Sigmoid colon (tissue), 7 donors: Measurements from ENCODE around the gene PDS5B. TPM values are rescaled to one million over a fixed set of nuclear protein-coding genes. Genes with fewer than 3 reads are reported as not detected.

Experiments used
- DNase-seq: peaks from one replicate; pipeline ENCODE4 v3.0.0-alpha.2; 2019
- H3K27ac ChIP-seq, 4 donors: fragments of 200-600 bp; sonication (generic); one replicate each; pipeline ENCODE4 v1.5.1; 2016 to 2019; ENCODE audit warnings: mild to moderate bottlenecking in 1 of 4
- H3K27me3 ChIP-seq, 3 donors: fragments of 200-600 bp; sonication (generic); one replicate each; pipeline ENCODE4 v1.5.1; 2019; ENCODE audit warnings: mild to moderate bottlenecking in 1 of 3
- H3K36me3 ChIP-seq, 4 donors: fragments of 200-600 bp; sonication (generic); one replicate each; pipeline ENCODE4 v1.5.1; 2016 to 2019
- H3K4me1 ChIP-seq, 4 donors: fragments of 200-600 bp; sonication (generic); one replicate each; pipeline ENCODE4 v1.5.1; 2017 to 2019
- H3K4me3 ChIP-seq, 4 donors: fragments of 200-600 bp; sonication (generic); one replicate each; pipeline ENCODE4 v1.5.1; 2017 to 2019; ENCODE audit warnings: mild to moderate bottlenecking in 2 of 4, moderate library complexity in 1 of 4
- H3K9me3 ChIP-seq, 4 donors: fragments of 200-600 bp in 3 of 4; sonication (generic) in 3 of 4; one replicate each; pipeline versions ENCODE4 v1.5.1 to v1.6.1; 2013 to 2019
- EP300 ChIP-seq, 4 donors: sonication (generic); formaldehyde crosslinking; IDR thresholded peaks; one replicate each; pipeline ENCODE4 v1.6.1; 2017; ENCODE audit warnings: antibody characterized with exemption in 4 of 4
- POLR2A ChIP-seq, 2 donors: fragments of 450-650 bp; IDR thresholded peaks; one replicate each; pipeline ENCODE4 v1.6.1; 2016; ENCODE audit warnings: antibody characterized with exemption in 2 of 2, mild to moderate bottlenecking in 2 of 2, moderate library complexity in 2 of 2
- POLR2AphosphoS5 ChIP-seq, 4 donors: sonication (generic); formaldehyde crosslinking; IDR thresholded peaks; one replicate each; pipeline ENCODE4 v1.6.1; 2017; ENCODE audit warnings: antibody characterized with exemption in 4 of 4
- WGBS, 2 donors: extraction: QIAGEN DNeasy Blood & Tissue Kit; methylation state at CpG; one replicate each; pipeline ENCODE4 v1.1.7; 2013; 5-methylcytosine and 5-hydroxymethylcytosine counted together
- intact Hi-C: fragments of 100-400 bp; cut with DNase I; formaldehyde crosslinking; loops from one replicate; pipeline ENCODE4 v1.15.1; 2023
- polyA plus RNA-seq, 3 donors: library from polyadenylated mRNA; stranded (reverse); fragments of 200-250 nt; gene quantifications; one replicate each; pipeline ENCODE4 v1.2.3, GENCODE V29; 2013
- total RNA-seq, 4 donors: library from RNA; depleted of rRNA; stranded (reverse); fragments of >200 nt; gene quantifications; one replicate each; pipeline ENCODE4 v1.1.0, GENCODE V29; 2016
- TF ChIP-seq, protein P1 (sequence below), 4 experiments: fragments of 450-650 bp in 3 of 4; fragments of 200-600 bp in 1 of 4; IDR thresholded peaks; one replicate each; pipeline ENCODE4 v1.5.1; 2016 to 2019; ENCODE audit warnings: antibody characterized with exemption in 4 of 4, mild to moderate bottlenecking in 3 of 4, moderate library complexity in 2 of 4
- donor health status: healthy with polysubstance abuse.
- donor health status: Bipolar disorder and iron deficiency.
- donor health status: healthy.

Gene PDS5B
- total and polyA plus RNA-seq, 7 donors, result 3.6 to 65.0 (median 52.8) TPM

DNA sequence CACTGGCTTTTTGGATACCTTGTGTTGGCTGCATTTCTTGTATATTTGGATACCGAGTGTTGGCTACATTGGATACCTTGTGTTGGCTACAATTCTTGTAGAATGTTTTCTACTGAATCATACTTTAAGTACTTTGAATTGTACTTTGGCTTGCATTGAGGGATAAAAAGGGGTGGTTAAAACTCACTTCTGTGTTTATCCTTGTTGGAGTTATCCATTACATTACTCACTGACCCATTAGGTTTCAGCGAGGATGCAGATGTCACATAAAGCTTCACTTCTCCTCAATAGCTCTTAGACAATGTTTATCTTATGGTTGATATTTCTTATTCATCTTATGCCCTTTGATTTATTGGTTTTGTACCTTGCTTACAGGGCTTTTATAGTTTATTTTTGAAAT, 43.1 kb downstream of the PDS5B start:
- H3K4me1 ChIP-seq, result peaks cover 0 to 64% (median 48%) of the 10 kb centered on the region in 4 donors
- 69 to 80% methylated on average over 2 of the region's 2 CpGs for WGBS, 2 donors

DNA sequence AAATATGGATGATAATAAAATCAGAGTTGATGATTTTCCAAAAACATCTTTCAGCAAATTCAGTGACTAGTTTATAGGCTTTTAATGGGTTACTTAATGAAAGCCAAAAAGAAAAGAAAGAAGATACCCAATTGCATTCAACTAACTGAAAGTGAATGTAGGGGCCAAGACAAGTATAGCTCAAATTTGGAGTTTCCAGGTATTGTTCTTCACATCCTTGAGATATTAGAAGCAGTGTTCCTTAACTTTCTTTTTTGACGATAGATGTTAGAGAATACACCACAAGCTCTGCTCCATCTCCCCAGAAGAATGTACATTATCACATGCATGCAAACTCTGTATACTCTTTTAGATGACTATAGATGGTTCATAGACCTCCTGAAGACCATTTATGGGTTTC, 43.6 kb downstream of the PDS5B start:
- no peak overlapping the region for H3K4me3 ChIP-seq
- no peaks in the 10 kb centered on the region for H3K27me3 ChIP-seq
- DNase-seq, result no peak
- H3K4me1 ChIP-seq, result peaks cover 0 to 58% (median 42%) of the 10 kb centered on the region in 4 donors
- intact Hi-C loops, result no loop called here
- TF ChIP-seq EP300 (IDR thresholded peaks at IDR 0.05) (no peak), POLR2A (IDR thresholded peaks at IDR 0.05) (no peak), POLR2AphosphoS5 (IDR thresholded peaks at IDR 0.05) (no peak)
- TF ChIP-seq, protein P1, sequence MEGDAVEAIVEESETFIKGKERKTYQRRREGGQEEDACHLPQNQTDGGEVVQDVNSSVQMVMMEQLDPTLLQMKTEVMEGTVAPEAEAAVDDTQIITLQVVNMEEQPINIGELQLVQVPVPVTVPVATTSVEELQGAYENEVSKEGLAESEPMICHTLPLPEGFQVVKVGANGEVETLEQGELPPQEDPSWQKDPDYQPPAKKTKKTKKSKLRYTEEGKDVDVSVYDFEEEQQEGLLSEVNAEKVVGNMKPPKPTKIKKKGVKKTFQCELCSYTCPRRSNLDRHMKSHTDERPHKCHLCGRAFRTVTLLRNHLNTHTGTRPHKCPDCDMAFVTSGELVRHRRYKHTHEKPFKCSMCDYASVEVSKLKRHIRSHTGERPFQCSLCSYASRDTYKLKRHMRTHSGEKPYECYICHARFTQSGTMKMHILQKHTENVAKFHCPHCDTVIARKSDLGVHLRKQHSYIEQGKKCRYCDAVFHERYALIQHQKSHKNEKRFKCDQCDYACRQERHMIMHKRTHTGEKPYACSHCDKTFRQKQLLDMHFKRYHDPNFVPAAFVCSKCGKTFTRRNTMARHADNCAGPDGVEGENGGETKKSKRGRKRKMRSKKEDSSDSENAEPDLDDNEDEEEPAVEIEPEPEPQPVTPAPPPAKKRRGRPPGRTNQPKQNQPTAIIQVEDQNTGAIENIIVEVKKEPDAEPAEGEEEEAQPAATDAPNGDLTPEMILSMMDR (IDR thresholded peaks at IDR 0.05), result no peak
- H3K9me3 ChIP-seq, result no peaks in the 10 kb centered on the region
- H3K36me3 ChIP-seq, result no peaks in the 10 kb centered on the region
- H3K27ac ChIP-seq, result no peak overlapping the region
- 93 to 97% methylated on average over 1 of the region's 1 CpG for WGBS, 2 donors

More for the DNA sequence above, 43.1 kb downstream of the PDS5B start:
- Histone ChIP-seq H3K9me3 (no peaks in the 10 kb centered on the region), H3K27me3 (no peaks in the 10 kb centered on the region), H3K27ac (no peak overlapping the region), H3K36me3 (no peaks in the 10 kb centered on the region), H3K4me3 (no peak overlapping the region)
- DNase-seq, result no peak
- intact Hi-C loops, result no loop called here
- TF ChIP-seq, protein P1 (IDR thresholded peaks at IDR 0.05), result no peak
- TF ChIP-seq POLR2AphosphoS5 (IDR thresholded peaks at IDR 0.05) (no peak), EP300 (IDR thresholded peaks at IDR 0.05) (no peak), POLR2A (IDR thresholded peaks at IDR 0.05) (no peak)

DNA sequence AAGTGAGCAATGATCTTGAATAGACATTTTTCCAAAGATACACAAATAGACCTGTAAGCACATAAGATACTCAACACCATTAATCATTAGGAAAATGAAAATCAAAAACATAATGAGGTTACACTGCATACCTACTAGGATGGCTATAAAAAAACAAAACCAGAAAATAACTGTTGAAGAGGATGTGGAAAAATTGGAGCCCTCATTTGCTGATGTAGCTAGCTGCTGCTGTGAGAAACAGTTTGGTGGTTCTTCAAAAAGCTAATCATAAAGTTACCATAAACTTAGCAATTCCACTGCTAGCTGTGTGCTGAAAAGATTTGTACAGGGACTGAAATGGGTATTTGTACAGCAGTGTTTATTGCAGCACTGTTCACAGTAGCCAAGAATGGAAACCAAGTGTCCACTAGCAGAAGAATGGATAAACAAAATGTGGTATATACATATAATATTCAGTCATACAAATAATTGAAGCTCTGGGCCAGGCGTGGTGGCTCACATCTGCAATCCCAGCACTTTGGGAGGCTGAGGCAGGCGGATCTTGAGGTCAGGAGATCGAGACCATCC, 46.2 kb downstream of the PDS5B start:
- DNase-seq, result no peak
- no peaks in the 10 kb centered on the region for H3K36me3 ChIP-seq
- intact Hi-C loops, result no loop called here
- H3K27me3 ChIP-seq, result no peaks in the 10 kb centered on the region
- peak overlapping the region in 1 of 4 donors; percentile 13 for H3K27ac ChIP-seq
- WGBS, 2 donors, result 87 to 91% methylated on average over 3 of the region's 3 CpGs
- no peak overlapping the region for H3K4me3 ChIP-seq
- peaks cover 0 to 36% (median 25%) of the 10 kb centered on the region in 4 donors for H3K4me1 ChIP-seq
- TF ChIP-seq, protein P1 (IDR thresholded peaks at IDR 0.05), result no peak
- no peak for TF ChIP-seq POLR2A (IDR thresholded peaks at IDR 0.05)
- TF ChIP-seq EP300 (IDR thresholded peaks at IDR 0.05), result no peak
- TF ChIP-seq POLR2AphosphoS5 (IDR thresholded peaks at IDR 0.05), result no peak
- no peaks in the 10 kb centered on the region for H3K9me3 ChIP-seq

DNA sequence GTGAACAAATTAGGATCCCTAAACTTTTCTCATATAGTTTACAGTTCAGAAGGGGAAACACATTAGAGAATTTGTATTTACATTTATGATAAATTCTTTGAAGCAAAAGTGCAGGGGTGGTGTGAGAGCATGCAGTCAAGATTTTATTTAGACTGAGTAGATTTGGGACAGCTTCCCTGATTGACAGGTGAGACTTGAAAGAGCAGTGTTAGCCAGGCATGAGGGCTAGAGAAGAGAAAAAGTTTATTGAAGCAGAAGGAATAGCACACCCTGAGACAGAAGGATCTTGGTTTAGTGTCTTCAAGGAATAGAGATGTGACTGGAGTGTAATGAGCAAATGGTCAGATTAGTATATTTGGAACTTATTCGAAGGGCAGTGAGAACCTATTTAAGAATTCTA, 50.5 kb downstream of the PDS5B start:
- Histone ChIP-seq H3K4me3 (no peak overlapping the region), H3K27ac (no peak overlapping the region), H3K4me1 (peaks cover 0 to 35% (median 15%) of the 10 kb centered on the region in 4 donors), H3K27me3 (no peaks in the 10 kb centered on the region), H3K9me3 (no peaks in the 10 kb centered on the region), H3K36me3 (no peaks in the 10 kb centered on the region)
- DNase-seq, result no peak
- TF ChIP-seq EP300 (IDR thresholded peaks at IDR 0.05) (no peak), POLR2AphosphoS5 (IDR thresholded peaks at IDR 0.05) (no peak), POLR2A (IDR thresholded peaks at IDR 0.05) (no peak)
- TF ChIP-seq, protein P1 (IDR thresholded peaks at IDR 0.05), result no peak
- intact Hi-C loops, result no loop called here
- WGBS, 2 donors, result 96 to 97% methylated on average over 1 of the region's 1 CpG

DNA sequence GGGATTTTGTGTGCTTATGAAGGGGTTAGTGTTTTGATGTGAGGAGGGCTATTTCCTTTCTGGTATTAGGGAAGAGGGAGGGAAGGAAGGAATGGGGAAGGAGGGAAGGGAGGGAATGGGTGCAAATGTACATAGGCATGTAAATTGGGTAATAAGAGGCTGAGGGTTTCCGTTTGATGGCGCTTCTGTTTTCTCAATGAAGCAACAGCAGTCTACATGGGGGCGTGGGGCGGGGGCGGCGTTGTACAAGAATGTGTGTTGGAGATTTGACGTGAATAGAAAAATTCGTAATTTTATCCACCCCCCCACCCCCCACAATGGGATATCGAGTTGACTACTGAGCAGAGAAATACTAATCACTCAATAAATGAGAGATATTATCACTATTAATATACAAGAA, 52.5 kb downstream of the PDS5B start:
- Histone ChIP-seq H3K27ac (no peak overlapping the region), H3K9me3 (no peaks in the 10 kb centered on the region), H3K4me1 (peaks cover 0 to 33% (median 17%) of the 10 kb centered on the region in 4 donors), H3K36me3 (no peaks in the 10 kb centered on the region), H3K27me3 (no peaks in the 10 kb centered on the region), H3K4me3 (no peak overlapping the region)
- no peak for DNase-seq
- no peak for TF ChIP-seq EP300 (IDR thresholded peaks at IDR 0.05)
- TF ChIP-seq POLR2A (IDR thresholded peaks at IDR 0.05), result no peak
- no peak for TF ChIP-seq POLR2AphosphoS5 (IDR thresholded peaks at IDR 0.05)
- TF ChIP-seq, protein P1 (IDR thresholded peaks at IDR 0.05), result no peak
- WGBS, 2 donors, result 73 to 77% methylated on average over 9 of the region's 9 CpGs
- intact Hi-C loops, result loop anchor here (1.0 kb wide), 1 partner anchor 52 kb away; the partner anchor contains the start of gene PDS5B
